HepG2 (cell line): Measurements from ENCODE around the gene FSCN2. TPM values are rescaled to one million over a fixed set of nuclear protein-coding genes. Genes with fewer than 3 reads are reported as not detected.

Experiments used
- GABPB1 ChIP-seq: IDR thresholded peaks from 2 replicates; pipeline ENCODE4 v1.6.1; 2016; ENCODE audit warnings: mild to moderate bottlenecking, missing genetic modification reagents, moderate library complexity, missing compliant biosample characterization
- IRF2 ChIP-seq: IDR thresholded peaks from 2 replicates; pipeline ENCODE4 v1.6.1; 2018; ENCODE audit warnings: missing genetic modification reagents, missing compliant biosample characterization
- MXI1 ChIP-seq: IDR thresholded peaks from 3 replicates; pipeline ENCODE4 v1.6.1; 2012; ENCODE audit warnings: low read depth, low read length, inconsistent platforms, borderline replicate concordance
- NFIB ChIP-seq: sonication (generic); formaldehyde crosslinking; IDR thresholded peaks from 2 replicates; pipeline ENCODE4 v1.9.0; 2021; ENCODE audit warnings: missing genetic modification reagents, mild to moderate bottlenecking, borderline replicate concordance
- RAD21 ChIP-seq: fragments of 450-650 bp; formaldehyde crosslinking; IDR thresholded peaks from 2 replicates; pipeline ENCODE4 v1.5.0; 2020; ENCODE audit warnings: mild to moderate bottlenecking
- SCMH1 ChIP-seq: sonication (generic); formaldehyde crosslinking; IDR thresholded peaks from 2 replicates; pipeline ENCODE4 v1.9.0; 2021; ENCODE audit warnings: missing genetic modification reagents, mild to moderate bottlenecking, borderline replicate concordance
- SNAI1 ChIP-seq: sonication (generic); formaldehyde crosslinking; IDR thresholded peaks from 2 replicates; pipeline ENCODE4 v1.5.0; 2020; ENCODE audit warnings: mild to moderate bottlenecking, missing genetic modification reagents, borderline replicate concordance
- THAP9 ChIP-seq: sonication (generic); formaldehyde crosslinking; IDR thresholded peaks from 2 replicates; pipeline ENCODE4; 2020; ENCODE audit warnings: missing genetic modification reagents, mild to moderate bottlenecking, borderline replicate concordance
- UBTF ChIP-seq: sonication (generic); formaldehyde crosslinking; IDR thresholded peaks from 2 replicates; pipeline ENCODE4 v1.4.0; 2020; ENCODE audit warnings: mild to moderate bottlenecking, missing genetic modification reagents
- YEATS4 ChIP-seq: sonication (generic); formaldehyde crosslinking; IDR thresholded peaks from 2 replicates; pipeline ENCODE4 v1.4.0; 2020; ENCODE audit warnings: missing genetic modification reagents, borderline replicate concordance
- ZBTB4 ChIP-seq: sonication (generic); formaldehyde crosslinking; IDR thresholded peaks from 2 replicates; pipeline ENCODE4 v1.4.0; 2020; ENCODE audit warnings: missing genetic modification reagents, mild to moderate bottlenecking, borderline replicate concordance
- ZNF570 ChIP-seq: sonication (generic); formaldehyde crosslinking; IDR thresholded peaks from 2 replicates; pipeline ENCODE4 v1.4.0; 2020; ENCODE audit warnings: mild to moderate bottlenecking, missing genetic modification reagents, borderline replicate concordance
- ZNF580 ChIP-seq: IDR thresholded peaks from 2 replicates; pipeline ENCODE4 v1.6.1; 2016; ENCODE audit warnings: low read depth, borderline replicate concordance
- ZNF660 ChIP-seq: sonication (generic); formaldehyde crosslinking; IDR thresholded peaks from 2 replicates; pipeline ENCODE4 v1.5.1; 2020; ENCODE audit warnings: mild to moderate bottlenecking, low read depth, missing genetic modification reagents, borderline replicate concordance
- ZNF704 ChIP-seq: sonication (generic); formaldehyde crosslinking; IDR thresholded peaks from 2 replicates; pipeline ENCODE4 v1.8.1; 2023; ENCODE audit warnings: mild to moderate bottlenecking, inconsistent platforms, moderate library complexity, missing genetic modification reagents, borderline replicate concordance
- ZNF780A ChIP-seq: sonication (generic); formaldehyde crosslinking; IDR thresholded peaks from 2 replicates; pipeline ENCODE4 v1.8.0; 2022; ENCODE audit warnings: mild to moderate bottlenecking, missing genetic modification reagents, moderate library complexity
- ZNF878 ChIP-seq: sonication (generic); formaldehyde crosslinking; IDR thresholded peaks from 2 replicates; pipeline ENCODE4 v1.8.1; 2023; ENCODE audit warnings: mild to moderate bottlenecking, missing genetic modification reagents, moderate library complexity
- ZSCAN29 ChIP-seq: sonication (generic); formaldehyde crosslinking; conservative IDR thresholded peaks from 2 replicates; pipeline ENCODE4 v1.4.0; 2020; ENCODE audit warnings: mild to moderate bottlenecking, missing genetic modification reagents
- polyA plus RNA-seq, 8 experiments: library from polyadenylated mRNA; depleted of rRNA in 3 of 8; stranded (reverse) in 7 of 8; unstranded in 1 of 8; fragments of >200 nt; fragmentation: Illumina TruSeq in 4 of 8; extraction: Trizol in 4 of 8; gene quantifications; 2 replicates each; pipeline versions ENCODE4 v1.2.1 to v1.2.3, GENCODE V29; 2011 to 2016; ENCODE audit warnings: low read depth in 4 of 8, missing spikeins in 1 of 8, mixed read lengths in 1 of 8; ENCODE audit not compliant: insufficient read depth in 1 of 8
- total RNA-seq, 5 experiments: library from RNA; depleted of rRNA; stranded (reverse); fragments of >200 nt; fragmentation: Illumina TruSeq; extraction: Trizol; gene quantifications; 2 replicates each; pipeline ENCODE4 v1.2.3, GENCODE V29; 2016; ENCODE audit warnings: low read depth in 1 of 5

FSCN2 gene
- total and polyA plus RNA-seq, 2 of the 13 experiments (the other 11 are each of a cell fraction or from before 2014, with no cell fraction given) = 0.09 TPM; not detected in 1

GRCh38 chr17:81512562-81513371, 15.4 kb upstream of the FSCN2 start, which contains the start of gene ACTG1 (continued):
- TF ChIP-seq ZNF780A = no peak
- no peak for TF ChIP-seq IRF2
- TF ChIP-seq NFIB = no peak
- TF ChIP-seq SCMH1 (CRISPR knock-in tag) = no peak
- peak; percentile 66 for TF ChIP-seq GABPB1
- peak; percentile 71; the same call in 2 of the 3 replicates for TF ChIP-seq MXI1
- TF ChIP-seq UBTF (CRISPR knock-in tag) = peak; percentile 22; the same call in 1 of the 2 replicates
- 0 out of 2 replicates have a peak, but pooled peaks have one; percentile 23 for TF ChIP-seq THAP9 (CRISPR knock-in tag)
- no peak for TF ChIP-seq ZNF570 (CRISPR knock-in tag)
- no peak for TF ChIP-seq SNAI1 (CRISPR knock-in tag)
- TF ChIP-seq ZSCAN29 (CRISPR knock-in tag) = peak; percentile 52; the same call in 1 of the 2 replicates
- TF ChIP-seq ZNF660 = no peak
- no peak for TF ChIP-seq ZNF704 (CRISPR knock-in tag)
- peak; percentile 73 for TF ChIP-seq ZNF580
- TF ChIP-seq ZBTB4 (CRISPR knock-in tag) = no peak
- TF ChIP-seq ZNF878 = no peak
- peak; percentile 79; the same call in 1 of the 2 replicates for TF ChIP-seq YEATS4 (CRISPR knock-in tag)
- TF ChIP-seq RAD21 (CRISPR knock-in tag) = peak; percentile 9; the same call in 1 of the 2 replicates
